Panc1 (cell line): ENCODE results near the gene MRPS11. TPM values are rescaled to one million over a fixed set of nuclear protein-coding genes. Genes with fewer than 3 reads are reported as not detected.

ENCODE experiments used
- ATAC-seq: fragments of 200-7000 bp; cut with Tn5 transposase; 2 replicates; pipeline ENCODE4 v1.9.1; 2020; ENCODE audit warnings: mild to moderate bottlenecking, moderate library complexity
- BruUV-seq: library from RNA; stranded (reverse); fragments of 400-500 nt; replicated peaks from 2 replicates; lab custom pipeline; 2021; lab: Mats Ljungman, UMichigan
- CTCF ChIA-PET: fragments of 300-600 bp; sonication (Branson Sonifier 250); formaldehyde crosslinking; loops from one replicate; lab custom pipeline; 2022; ENCODE audit warnings: antibody characterized with exemption; lab: Charles Lee
- POLR2A ChIA-PET: fragments of 300-600 bp; sonication (Branson Sonifier 250); formaldehyde crosslinking; loops from one replicate; lab custom pipeline; 2022; ENCODE audit warnings: antibody characterized with exemption; lab: Charles Lee
- DNase-seq: peaks from one replicate; pipeline ENCODE4 v3.0.0-alpha.2; 2010; ENCODE audit warnings: low read depth, low spot score
- H3K27ac ChIP-seq: 2 replicates; pipeline ENCODE4 v1.5.1; 2011; ENCODE audit warnings: mild to moderate bottlenecking, low read length, inconsistent platforms
- H3K27me3 ChIP-seq: fragments of 200-500 bp; sonication (Bioruptor generic); 2 replicates; pipeline ENCODE4 v1.6.0; 2014; ENCODE audit warnings: low read length, inconsistent platforms; ENCODE audit not compliant: control insufficient read depth, insufficient read depth
- H3K36me3 ChIP-seq: fragments of 200-500 bp; sonication (Bioruptor generic); 2 replicates; pipeline ENCODE4 v1.5.1; 2014; ENCODE audit warnings: inconsistent platforms, mild to moderate bottlenecking, low read length, moderate library complexity; ENCODE audit not compliant: control insufficient read depth, insufficient read depth
- H3K4me1 ChIP-seq: 2 replicates; pipeline ENCODE4 v1.5.1; 2011; ENCODE audit warnings: inconsistent platforms, mild to moderate bottlenecking, low read length, moderate library complexity; ENCODE audit not compliant: control insufficient read depth, insufficient read depth
- H3K4me3 ChIP-seq, 2 experiments: 2 replicates each; pipeline ENCODE4 v1.5.1; 2011 to 2012; ENCODE audit warnings: low read depth in 2 of 2, low read length in 2 of 2, mild to moderate bottlenecking in 2 of 2, inconsistent platforms in 1 of 2, moderate library complexity in 1 of 2
- H3K9me3 ChIP-seq: fragments of 200-500 bp; sonication (Bioruptor generic); 2 replicates; pipeline ENCODE4 v1.5.1; 2014; ENCODE audit warnings: low read depth, mild to moderate bottlenecking, inconsistent platforms, low read length, moderate library complexity; ENCODE audit not compliant: control insufficient read depth, insufficient read depth
- CTCF ChIP-seq: fragments of 450-650 bp; IDR thresholded peaks from 2 replicates; pipeline ENCODE4 v1.5.1; 2017; ENCODE audit warnings: mild to moderate bottlenecking
- POLR2AphosphoS5 ChIP-seq: IDR thresholded peaks from 2 replicates; pipeline ENCODE4 v1.6.1; 2012; ENCODE audit warnings: mild to moderate bottlenecking, low read depth, low read length, moderate library complexity
- REST ChIP-seq, 2 experiments: IDR thresholded peaks; 2 replicates each; pipeline ENCODE4 v1.6.1; 2011 to 2012; ENCODE audit warnings: low read depth in 2 of 2, control low read depth in 1 of 2, low read length in 1 of 2, mild to moderate bottlenecking in 1 of 2, moderate library complexity in 1 of 2; ENCODE audit not compliant: insufficient read depth in 1 of 2
- SIN3A ChIP-seq: IDR thresholded peaks from 2 replicates; pipeline ENCODE4 v1.6.1; 2012; ENCODE audit warnings: low read depth, mild to moderate bottlenecking, low read length, moderate library complexity, borderline replicate concordance; ENCODE audit not compliant: insufficient read depth
- TCF7L2 ChIP-seq: IDR thresholded peaks from 2 replicates; pipeline ENCODE4 v1.6.1; 2011; ENCODE audit warnings: mild to moderate bottlenecking, low read depth, low read length, inconsistent platforms
- in situ Hi-C: cut with HindIII; loops from 2 replicates; pipeline ENCODE4 v1.10.0; 2016; ENCODE audit warnings: low sequenced_read_pairs, low pct_unique_long_range_greater_than_20kb
- intact Hi-C: fragments of 100-400 bp; cut with micrococcal nuclease; formaldehyde crosslinking; loops from one replicate; pipeline ENCODE4 v1.10.0; 2022; ENCODE audit not compliant: unreplicated experiment
- total RNA-seq: library from RNA; stranded (reverse); gene quantifications from one replicate; pipeline ENCODE4 v1.2.1, GENCODE V29; 2021; ENCODE audit not compliant: unreplicated experiment

Gene MRPS11
- total RNA-seq, 1 experiment from 2014 or later = 76.9 TPM

DNA sequence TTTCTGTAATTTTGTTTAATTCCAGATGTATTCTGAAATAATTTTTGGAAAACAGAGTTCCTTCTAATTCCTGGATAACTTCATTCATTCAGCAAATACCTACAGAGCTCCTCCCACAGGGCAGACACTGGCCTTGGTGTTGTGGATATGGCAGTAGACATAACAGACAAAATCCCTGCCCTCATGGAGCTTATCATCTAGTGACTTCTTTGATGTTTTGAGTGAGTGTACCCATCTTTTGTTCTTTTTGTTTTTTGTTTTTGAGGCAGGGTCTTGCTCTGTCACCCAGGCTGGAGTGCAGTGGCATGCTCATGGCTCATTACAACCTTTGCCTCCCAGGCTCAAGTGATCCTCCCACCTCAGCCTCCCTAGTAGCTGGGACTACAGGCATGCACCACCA lies 57.9 kb downstream of the MRPS11 start:
- no peak for ATAC-seq
- no peaks in the 10 kb centered on the region for H3K9me3 ChIP-seq
- no peak overlapping the region for H3K27ac ChIP-seq
- no peaks in the 10 kb centered on the region for H3K4me1 ChIP-seq
- no peak overlapping the region for H3K4me3 ChIP-seq
- BruUV-seq = no TSS peak
- no peaks in the 10 kb centered on the region for H3K36me3 ChIP-seq
- ChIA-PET POLR2A (no interaction called here), CTCF (no interaction called here)
- in situ Hi-C loops = no loop called here
- DNase-seq = no peak
- intact Hi-C loops = no loop called here
- H3K27me3 ChIP-seq = no peaks in the 10 kb centered on the region
- TF ChIP-seq TCF7L2 (no peak), CTCF (no peak), REST (IDR thresholded peaks at IDR 0.05; ENCODE audit: insufficient read depth in 1 of 2, low read depth in 2 of 2, low read length in 1 of 2) (no peak), POLR2AphosphoS5 (no peak), SIN3A (no peak)

DNA sequence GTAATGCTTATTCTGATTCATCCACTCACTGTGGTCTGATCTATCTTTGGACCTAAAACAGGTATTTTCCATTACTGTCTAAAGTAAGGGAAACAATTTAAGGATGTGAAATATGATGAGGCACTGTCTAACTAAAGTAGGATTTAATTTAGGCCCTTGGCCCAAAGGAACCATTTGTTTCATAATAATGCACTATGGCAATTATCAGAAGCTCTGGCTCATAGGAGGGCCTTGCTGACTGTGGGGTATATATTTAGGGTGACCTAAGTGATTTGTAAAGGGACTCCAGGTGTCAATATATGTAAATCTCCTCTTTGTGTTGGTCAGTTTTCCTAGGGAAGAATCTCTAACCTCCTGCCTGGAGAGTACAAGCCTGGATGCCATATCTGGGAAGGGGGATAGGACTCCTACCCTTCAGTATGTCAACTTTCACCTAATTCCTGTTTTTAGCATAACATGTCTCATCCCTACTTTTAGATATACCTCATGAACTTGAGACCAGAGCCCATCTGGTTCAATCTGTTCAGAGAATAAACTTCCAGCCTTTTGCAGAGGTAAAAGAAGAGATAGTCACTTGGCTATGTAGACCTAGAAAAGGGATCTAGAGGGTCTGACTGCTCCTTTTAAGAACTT lies 58.9 kb downstream of the MRPS11 start:
- CTCF ChIA-PET = interaction anchor here (0.5 kb wide), 1 partner anchor 288 kb away, joined by 5 read pairs; no protein-coding TSS in a partner anchor
- Histone ChIP-seq H3K4me3 (no peak overlapping the region), H3K27ac (no peak overlapping the region), H3K4me1 (no peaks in the 10 kb centered on the region), H3K36me3 (no peaks in the 10 kb centered on the region), H3K27me3 (no peaks in the 10 kb centered on the region), H3K9me3 (no peaks in the 10 kb centered on the region)
- DNase-seq = no peak
- POLR2A ChIA-PET = no interaction called here
- ATAC-seq = no peak
- TF ChIP-seq REST (IDR thresholded peaks at IDR 0.05; ENCODE audit: insufficient read depth in 1 of 2, low read depth in 2 of 2, low read length in 1 of 2) = no peak
- no peak for TF ChIP-seq TCF7L2
- TF ChIP-seq CTCF = no peak
- no peak for TF ChIP-seq POLR2AphosphoS5
- no peak for TF ChIP-seq SIN3A
- in situ Hi-C loops (no loop called here), intact Hi-C loops (no loop called here)
- no TSS peak for BruUV-seq
